HL-60 (cell line): ENCODE measurements around the gene CACNA1H.

Source experiments
- GABPA ChIP-seq: IDR thresholded peaks from 2 replicates; pipeline ENCODE4 v1.6.1; 2012; ENCODE audit warnings: low read depth
- POLR2AphosphoS5 ChIP-seq: IDR thresholded peaks from 2 replicates; pipeline ENCODE4 v1.6.1; 2012; ENCODE audit warnings: low read depth
- TF ChIP-seq, protein P1 (sequence below): IDR thresholded peaks from one replicate; pipeline ENCODE4 v1.5.1; 2011; ENCODE audit warnings: low read length, control low read depth, inconsistent platforms; ENCODE audit not compliant: insufficient read depth

DNA sequence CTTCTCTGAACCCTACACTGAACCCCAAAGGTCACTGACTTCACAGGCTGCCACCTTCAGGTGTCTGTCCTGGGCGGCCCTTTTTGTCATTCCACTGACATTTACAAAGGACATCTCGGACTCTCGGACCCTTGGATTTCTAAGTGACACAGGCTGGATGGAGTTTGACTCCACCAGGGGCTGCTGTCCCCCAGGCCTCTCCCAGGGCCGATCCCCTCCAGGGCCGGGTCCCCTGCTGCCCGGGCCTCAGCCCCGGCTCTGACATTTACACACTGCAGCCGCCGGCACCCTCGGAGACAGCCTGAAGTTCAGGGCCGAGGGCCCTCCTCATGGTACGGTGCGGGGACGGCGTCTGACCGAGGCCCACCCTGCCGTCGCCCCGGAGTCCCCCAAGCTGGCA is 24.1 kb downstream of the CACNA1H start:
- no peak for TF ChIP-seq GABPA
- TF ChIP-seq, protein P1, sequence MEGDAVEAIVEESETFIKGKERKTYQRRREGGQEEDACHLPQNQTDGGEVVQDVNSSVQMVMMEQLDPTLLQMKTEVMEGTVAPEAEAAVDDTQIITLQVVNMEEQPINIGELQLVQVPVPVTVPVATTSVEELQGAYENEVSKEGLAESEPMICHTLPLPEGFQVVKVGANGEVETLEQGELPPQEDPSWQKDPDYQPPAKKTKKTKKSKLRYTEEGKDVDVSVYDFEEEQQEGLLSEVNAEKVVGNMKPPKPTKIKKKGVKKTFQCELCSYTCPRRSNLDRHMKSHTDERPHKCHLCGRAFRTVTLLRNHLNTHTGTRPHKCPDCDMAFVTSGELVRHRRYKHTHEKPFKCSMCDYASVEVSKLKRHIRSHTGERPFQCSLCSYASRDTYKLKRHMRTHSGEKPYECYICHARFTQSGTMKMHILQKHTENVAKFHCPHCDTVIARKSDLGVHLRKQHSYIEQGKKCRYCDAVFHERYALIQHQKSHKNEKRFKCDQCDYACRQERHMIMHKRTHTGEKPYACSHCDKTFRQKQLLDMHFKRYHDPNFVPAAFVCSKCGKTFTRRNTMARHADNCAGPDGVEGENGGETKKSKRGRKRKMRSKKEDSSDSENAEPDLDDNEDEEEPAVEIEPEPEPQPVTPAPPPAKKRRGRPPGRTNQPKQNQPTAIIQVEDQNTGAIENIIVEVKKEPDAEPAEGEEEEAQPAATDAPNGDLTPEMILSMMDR, result no peak
- no peak for TF ChIP-seq POLR2AphosphoS5
